ENCODE measurements around the gene PLA2G2D.

- TF ChIP-seq POLR2A (IDR thresholded peaks at IDR 0.05): no peak
- no peak for TF ChIP-seq CTCF (IDR thresholded peaks at IDR 0.05)
- no peak for TF ChIP-seq POLR2AphosphoS5 (IDR thresholded peaks at IDR 0.05)
- TF ChIP-seq EP300 (IDR thresholded peaks at IDR 0.05): no peak
These were observed 39.2 kb upstream of the PLA2G2D start for GRCh38 chr1:20158358-20159070.
